IMR-90 (cell line): ENCODE measurements around the gene SLX9. TPM values are rescaled to one million over a fixed set of nuclear protein-coding genes. Genes with fewer than 3 reads are reported as not detected.

Experiments used
- polyA plus RNA-seq, 3 experiments: library from polyadenylated mRNA; depleted of rRNA; stranded (reverse); fragments of >200 nt; gene quantifications; 2 replicates each; pipeline ENCODE4 v1.2.3, GENCODE V29; 2012; ENCODE audit warnings: low replicate concordance in 1 of 3
- total RNA-seq: library from RNA; depleted of rRNA; stranded (reverse); fragments of >200 nt; gene quantifications from 2 replicates; pipeline ENCODE4 v1.2.3, GENCODE V29; 2012; rRNA removed

The SLX9 gene
- total and polyA plus RNA-seq, 2 of the 4 experiments (the other 2 are of a cell fraction) = 10.4 to 21.7 TPM

Other genes with a start within 250 kb of the SLX9 start
- gene KRTAP10-12, start 242.9 kb upstream of the SLX9 start, total RNA-seq = not detected in 2 replicates
- gene KRTAP10-12, start 242.9 kb upstream of the SLX9 start, polyA plus RNA-seq (2012; rRNA removed) = not detected in 2 replicates
- not detected in 2 replicates for gene TSPEAR, start 228.5 kb upstream of the SLX9 start, total RNA-seq
- gene TSPEAR, start 228.5 kb upstream of the SLX9 start, polyA plus RNA-seq (2012; rRNA removed) = not detected in 2 replicates
- 65.4 and 75.8 TPM in 2 replicates for gene UBE2G2, start 138.2 kb upstream of the SLX9 start, total RNA-seq
- gene UBE2G2, start 138.2 kb upstream of the SLX9 start, polyA plus RNA-seq (2012; rRNA removed) = 81.9 and 91.7 TPM in 2 replicates
- 64.9 and 103 TPM in 2 replicates for gene SUMO3, start 122.0 kb upstream of the SLX9 start, total RNA-seq
- gene SUMO3, start 122.0 kb upstream of the SLX9 start, polyA plus RNA-seq (2012; rRNA removed) = 101 and 104 TPM in 2 replicates
- 194 and 230 TPM in 2 replicates for gene PTTG1IP, start 66.3 kb upstream of the SLX9 start, total RNA-seq
- 156 and 167 TPM in 2 replicates for gene PTTG1IP, start 66.3 kb upstream of the SLX9 start, polyA plus RNA-seq (2012; rRNA removed)
- gene ITGB2, start 19.1 kb upstream of the SLX9 start, total RNA-seq = not detected in 2 replicates
- gene ITGB2, start 19.1 kb upstream of the SLX9 start, polyA plus RNA-seq (2012; rRNA removed) = 0.14 TPM in 1 of 2 replicates, not detected in the other
- 39.7 and 39.8 TPM in 2 replicates for gene ADARB1, start 134.6 kb downstream of the SLX9 start, total RNA-seq
- gene ADARB1, start 134.6 kb downstream of the SLX9 start, polyA plus RNA-seq (2012; rRNA removed) = 45.5 and 47.3 TPM in 2 replicates